K562 (cell line): ENCODE results near the gene MAMDC2. TPM values are rescaled to one million over a fixed set of nuclear protein-coding genes. Genes with fewer than 3 reads are reported as not detected.

Experiments used
- ATAC-seq: fragments of 200-7000 bp; cut with Tn5 transposase; 3 replicates; pipeline ENCODE4 v1.9.1; 2020; ENCODE audit warnings: moderate library complexity
- BruUV-seq: library from RNA; stranded (reverse); fragments of 400-500 nt; replicated peaks from 2 replicates; lab custom pipeline; 2021; lab: Mats Ljungman, UMichigan
- CTCF ChIA-PET: fragments of 300-600 bp; formaldehyde crosslinking; extraction: SDS; loops from one replicate; lab custom pipeline; 2021; ENCODE audit warnings: low intra/inter-chr PET ratio; lab: Yijun Ruan, JAX
- POLR2A ChIA-PET: fragments of 300-600, 350-650 bp; sonication (Branson Sonifier 250); formaldehyde crosslinking; extraction: SDS; loops from one replicate; lab custom pipeline; 2021; ENCODE audit warnings: antibody characterized with exemption, inconsistent platforms; lab: Yijun Ruan, JAX
- DNase-seq, 4 experiments: peaks; one replicate each; pipeline versions ENCODE4 v3.0.0 to v3.0.0-alpha.2; 2011 to 2018; ENCODE audit warnings: low spot score in 3 of 4, mixed read lengths in 3 of 4; ENCODE audit errors: extremely low read depth in 1 of 4
- FAIRE-seq: peaks from 2 replicates; lab custom pipeline; 2011; peaks lifted over from hg19 to GRCh38; lab: Jason Lieb, UNC
- H2AFZ ChIP-seq: 2 replicates; pipeline ENCODE4 v1.6.0; 2011; ENCODE audit warnings: low read depth, low read length, control low read depth, inconsistent platforms
- H3K27ac ChIP-seq: fragments of 200-600 bp; 3 replicates; pipeline ENCODE4 v1.8.0; 2011; ENCODE audit warnings: low read depth, mild to moderate bottlenecking, control low read depth, inconsistent platforms, low read length, moderate library complexity, mixed read lengths; ENCODE audit errors: extremely low read depth
- H3K27me3 ChIP-seq, 2 experiments: fragments of 300-600 bp in 1 of 2; 2 replicates in 1 of 2; 3 replicates in 1 of 2; pipeline versions ENCODE4 v1.6.0 to v1.8.0; 2011; ENCODE audit warnings: inconsistent platforms in 2 of 2, low read length in 2 of 2, mild to moderate bottlenecking in 1 of 2, mixed read lengths in 1 of 2, moderate library complexity in 1 of 2; ENCODE audit not compliant: control insufficient read depth in 2 of 2, insufficient read depth in 2 of 2
- H3K36me3 ChIP-seq: fragments of 300-600 bp; 3 replicates; pipeline ENCODE4 v1.8.0; 2011; ENCODE audit warnings: mild to moderate bottlenecking, low read length, inconsistent platforms; ENCODE audit not compliant: control insufficient read depth, insufficient read depth
- H3K4me1 ChIP-seq, 2 experiments: fragments of 200-600 bp in 1 of 2; replicated peaks in 1 of 2; 2 replicates in 1 of 2; 3 replicates in 1 of 2; pipeline versions ENCODE4 v1.5.1 to v1.8.0; 2011; ENCODE audit warnings: inconsistent platforms in 2 of 2, low read length in 2 of 2, mild to moderate bottlenecking in 1 of 2, mixed read lengths in 1 of 2, moderate library complexity in 1 of 2; ENCODE audit not compliant: control insufficient read depth in 2 of 2, insufficient read depth in 2 of 2
- H3K4me2 ChIP-seq: 2 replicates; pipeline ENCODE4 v1.6.1; 2011; ENCODE audit warnings: low read length, control low read depth, inconsistent platforms, mixed read lengths; ENCODE audit not compliant: insufficient read depth
- H3K4me3 ChIP-seq: fragments of 200-600 bp; sonication (generic), shearing (Covaris generic); 2 replicates; pipeline ENCODE4 v1.5.1; 2016; ENCODE audit warnings: control low read depth, inconsistent platforms
- H3K79me2 ChIP-seq: fragments of 200-600 bp; 3 replicates; pipeline ENCODE4 v1.8.0; 2011; ENCODE audit warnings: low read length, inconsistent platforms; ENCODE audit not compliant: control insufficient read depth, insufficient read depth
- H3K9ac ChIP-seq, 2 experiments: 2 replicates each; pipeline versions ENCODE4 v1.6.0 to v1.6.1; 2011; ENCODE audit warnings: low read depth in 2 of 2, low read length in 2 of 2, control low read depth in 1 of 2, inconsistent platforms in 1 of 2, mild to moderate bottlenecking in 1 of 2, mixed read lengths in 1 of 2; ENCODE audit not compliant: insufficient read depth in 1 of 2
- H3K9me1 ChIP-seq: one replicate; pipeline ENCODE4 v1.6.0; 2011; ENCODE audit warnings: inconsistent platforms, mild to moderate bottlenecking, low read length, moderate library complexity; ENCODE audit not compliant: control insufficient read depth, insufficient read depth
- H3K9me3 ChIP-seq: replicated peaks from 2 replicates; pipeline ENCODE4 v1.5.1; 2011; ENCODE audit warnings: low read depth, low read length, inconsistent platforms; ENCODE audit not compliant: control insufficient read depth, insufficient read depth
- H4K20me1 ChIP-seq: replicated peaks from 2 replicates; pipeline ENCODE4 v1.6.1; 2011; ENCODE audit warnings: low read length, inconsistent platforms, mixed read lengths; ENCODE audit not compliant: control insufficient read depth, insufficient read depth
- BMI1 ChIP-seq: fragments of 150-350 bp; IDR thresholded peaks from 2 replicates; pipeline ENCODE4 v1.6.1; 2014; ENCODE audit warnings: low read length
- CREM ChIP-seq: IDR thresholded peaks from 2 replicates; pipeline ENCODE4 v1.6.1; 2014; ENCODE audit warnings: antibody characterized with exemption, low read depth
- CTCFL ChIP-seq: IDR thresholded peaks from 2 replicates; pipeline ENCODE4 v1.6.1; 2011; ENCODE audit warnings: borderline replicate concordance, low read depth, mild to moderate bottlenecking, moderate library complexity, low read length; ENCODE audit not compliant: insufficient read depth, poor library complexity, severe bottlenecking
- FOXJ2 ChIP-seq: fragments of 200-800 bp; sonication (Bioruptor generic); IDR thresholded peaks from 2 replicates; pipeline ENCODE4 v1.6.1; 2016; ENCODE audit warnings: missing genetic modification characterization, missing compliant biosample characterization
- HOMEZ ChIP-seq: fragments of 250-450 bp; sonication (Bioruptor Pico); IDR thresholded peaks from 2 replicates; pipeline ENCODE4 v1.4.0; 2020; ENCODE audit warnings: mild to moderate bottlenecking, moderate library complexity
- MNT ChIP-seq, 2 experiments: fragments of 450-650 bp; conservative IDR thresholded peaks; 2 replicates each; pipeline ENCODE4 v1.6.1; 2017; ENCODE audit warnings: mild to moderate bottlenecking in 2 of 2, moderate library complexity in 2 of 2
- POLR2A ChIP-seq: fragments of 450-650 bp; conservative IDR thresholded peaks from 2 replicates; pipeline ENCODE4 v1.6.1; 2016
- RNF2 ChIP-seq: sonication (generic); IDR thresholded peaks from 2 replicates; pipeline ENCODE4 v1.6.1; 2016
- SMAD1 ChIP-seq: fragments of 150-350 bp; IDR thresholded peaks from 2 replicates; pipeline ENCODE4 v1.6.1; 2014; ENCODE audit warnings: low read length, low read depth; ENCODE audit not compliant: partially characterized antibody
- SRF ChIP-seq, 2 experiments: fragments of 250-450, 450-650 bp in 1 of 2; sonication (Bioruptor Pico) in 1 of 2; sonication (generic) in 1 of 2; formaldehyde crosslinking; IDR thresholded peaks; 2 replicates each; pipeline versions ENCODE4 v1.5.0 to v1.5.1; 2020 to 2022; ENCODE audit warnings: mild to moderate bottlenecking in 1 of 2, missing genetic modification reagents in 1 of 2
- TAF9B ChIP-seq: fragments of 450-650 bp; IDR thresholded peaks from 2 replicates; pipeline ENCODE4 v1.6.1; 2018; ENCODE audit warnings: mild to moderate bottlenecking; ENCODE audit not compliant: partially characterized antibody
- U2AF2 ChIP-seq: fragments of 200-400 bp; formaldehyde crosslinking; optimal IDR thresholded peaks from 2 replicates; pipeline ENCODE3; 2017; ENCODE audit warnings: low read depth, mild to moderate bottlenecking, low read length
- ZBTB49 ChIP-seq: sonication (generic); formaldehyde crosslinking; IDR thresholded peaks from 2 replicates; pipeline ENCODE4 v1.8.0; 2022; ENCODE audit warnings: missing genetic modification reagents, mild to moderate bottlenecking, borderline replicate concordance
- ZNF586 ChIP-seq: fragments of 450-650 bp; formaldehyde crosslinking; conservative IDR thresholded peaks from 2 replicates; pipeline ENCODE4 v1.4.0; 2020; ENCODE audit warnings: mild to moderate bottlenecking, moderate library complexity
- WGBS: fragments of 100-300 bp; shearing (Covaris generic); methylation state at CpG from one replicate; pipeline ENCODE4 v1.1.6; 2016; ENCODE audit warnings: low coverage, mixed read lengths; ENCODE audit not compliant: insufficient coverage; ENCODE audit errors: missing lambda C conversion rate; 5-methylcytosine and 5-hydroxymethylcytosine counted together
- in situ Hi-C: fragments of 300-500 bp; cut with MboI; formaldehyde crosslinking; loops from 4 replicates; pipeline ENCODE4 v1.15.0; 2018; ENCODE audit warnings: inconsistent platforms, mixed read lengths
- intact Hi-C: fragments of 100-400 bp; cut with micrococcal nuclease; formaldehyde crosslinking; loops from 2 replicates; pipeline ENCODE4 v1.14.2; 2022
- polyA plus RNA-seq, 8 experiments: library from polyadenylated mRNA; depleted of rRNA in 4 of 8; stranded (reverse) in 5 of 8; unstranded in 3 of 8; fragments of >200 nt; fragmentation: Nextera tagmentation in 2 of 8; fragmentation: Illumina TruSeq in 1 of 8; extraction: Ambion mirVana in 2 of 8; extraction: Trizol in 1 of 8; gene quantifications; 2 replicates each; pipeline versions ENCODE4 v1.2.1 to v1.2.3, GENCODE V29; 2011 to 2014; ENCODE audit warnings: inconsistent platforms in 1 of 8, missing spikeins in 1 of 8
- total RNA-seq, 7 experiments: library from RNA; depleted of rRNA in 6 of 7; stranded (reverse); fragments of >200 nt in 6 of 7; fragmentation: Illumina TruSeq in 2 of 7; extraction: Trizol in 2 of 7; gene quantifications; 2 replicates each; pipeline versions ENCODE4 v1.2.1 to v1.2.3, GENCODE V29; 2011 to 2021; ENCODE audit warnings: low replicate concordance in 1 of 7

The MAMDC2 gene
- total and polyA plus RNA-seq, 9 of the 15 experiments (the other 6 are each of a cell fraction or from before 2014, with no cell fraction given): 0.01 to 0.03 TPM; not detected in 7

- no peaks in the 10 kb centered on the region for H3K9me3 ChIP-seq
- H3K4me1 ChIP-seq: no peaks in the 10 kb centered on the region
- no peak for FAIRE-seq
- H3K4me2 ChIP-seq: no peak overlapping the region
- no peak for DNase-seq
- in situ Hi-C loops: no loop called here
- H2AFZ ChIP-seq: no peak overlapping the region
- H3K27ac ChIP-seq: no peak overlapping the region
- POLR2A ChIA-PET: no interaction called here
- H4K20me1 ChIP-seq: no peaks in the 10 kb centered on the region
- no peaks in the 10 kb centered on the region for H3K36me3 ChIP-seq
- H3K27me3 ChIP-seq: no peaks in the 10 kb centered on the region
- CTCF ChIA-PET: no interaction called here
- no peak overlapping the region for H3K9ac ChIP-seq
- intact Hi-C loops: no loop called here
- no peak for TF ChIP-seq TAF9B
- TF ChIP-seq HOMEZ (CRISPR knock-in tag): no peak
- TF ChIP-seq POLR2A: no peak
- TF ChIP-seq ZBTB49 (CRISPR knock-in tag): no peak
- no peak for TF ChIP-seq CREM
- TF ChIP-seq ZNF586 (CRISPR knock-in tag): no peak
- no peak for TF ChIP-seq U2AF2
- no peak for TF ChIP-seq SMAD1
- no peak for TF ChIP-seq MNT (conservative IDR thresholded peaks at IDR 0.05)
- TF ChIP-seq RNF2: no peak
- no peak for TF ChIP-seq CTCFL
- TF ChIP-seq FOXJ2 (tag): no peak
- no peak for TF ChIP-seq SRF (CRISPR knock-in tag; IDR thresholded peaks at IDR 0.05)
- TF ChIP-seq BMI1: no peak
- TF ChIP-seq, all 486 proteins: peak for 0
- WGBS: 0% methylated on average over 3 of the region's 3 CpGs
- ATAC-seq: no peak
- H3K79me2 ChIP-seq: no peaks in the 10 kb centered on the region
- BruUV-seq: no TSS peak
- H3K9me1 ChIP-seq: no peaks in the 10 kb centered on the region
- no peak overlapping the region for H3K4me3 ChIP-seq
These were observed 116.0 kb downstream of the MAMDC2 start for GRCh38 chr9:70159630-70160029.
